GM23338 (cell line): Measurements from ENCODE around the gene PDIA2. TPM values are rescaled to one million over a fixed set of nuclear protein-coding genes. Genes with fewer than 3 reads are reported as not detected.

Source experiments
- ATAC-seq: fragments of 200-7000 bp; cut with Tn5 transposase; 3 replicates; pipeline ENCODE4 v1.9.1; 2020
- DNase-seq: peaks from one replicate; pipeline ENCODE4 v3.0.0-alpha.2; 2015; ENCODE audit warnings: low spot score
- H2AFZ ChIP-seq: fragments of 200-600 bp; sonication (generic); 2 replicates; pipeline ENCODE4 v1.8.0; 2016; ENCODE audit warnings: antibody characterized with exemption, mild to moderate bottlenecking, moderate library complexity
- H3F3A ChIP-seq: fragments of 200-600 bp; sonication (generic); replicated peaks from 2 replicates; pipeline ENCODE4 v1.8.0; 2017; ENCODE audit warnings: antibody characterized with exemption, mixed run types, low read depth
- H3K27ac ChIP-seq: fragments of 200-600 bp; sonication (generic); 2 replicates; pipeline ENCODE4 v1.6.1; 2016; ENCODE audit warnings: low read depth
- H3K27me3 ChIP-seq: fragments of 200-600 bp; sonication (generic); 2 replicates; pipeline ENCODE4 v1.8.0; 2016; ENCODE audit warnings: mild to moderate bottlenecking, mixed run types, moderate library complexity; ENCODE audit not compliant: insufficient read depth
- H3K36me3 ChIP-seq: fragments of 200-600 bp; sonication (generic); 2 replicates; pipeline ENCODE4 v1.8.0; 2016; ENCODE audit warnings: mild to moderate bottlenecking; ENCODE audit not compliant: insufficient read depth
- H3K4me1 ChIP-seq: fragments of 200-600 bp; sonication (generic); 2 replicates; pipeline ENCODE4 v1.8.0; 2016; ENCODE audit warnings: mild to moderate bottlenecking, moderate library complexity; ENCODE audit not compliant: insufficient read depth
- H3K4me2 ChIP-seq: fragments of 200-600 bp; sonication (generic); 2 replicates; pipeline ENCODE4 v1.7.1; 2017; ENCODE audit warnings: mixed run types
- H3K4me3 ChIP-seq: fragments of 200-600 bp; sonication (generic); 2 replicates; pipeline ENCODE4 v1.6.1; 2016; ENCODE audit warnings: mixed run types
- H3K79me2 ChIP-seq: fragments of 200-600 bp; sonication (generic); replicated peaks from 2 replicates; pipeline ENCODE4 v1.8.0; 2017; ENCODE audit warnings: mild to moderate bottlenecking; ENCODE audit not compliant: insufficient read depth
- H3K9me2 ChIP-seq: fragments of 200-600 bp; sonication (generic); 2 replicates; pipeline ENCODE4 v1.8.0; 2017; ENCODE audit not compliant: insufficient read depth
- H4K20me1 ChIP-seq: fragments of 200-600 bp; sonication (generic); replicated peaks from 2 replicates; pipeline ENCODE4 v1.8.0; 2017; ENCODE audit warnings: mild to moderate bottlenecking; ENCODE audit not compliant: insufficient read depth
- H3K27ac Mint-ChIP-seq: 2 replicates; pipeline ENCODE4 v1.8.0; 2020; ENCODE audit warnings: inconsistent platforms, mild to moderate bottlenecking, moderate library complexity, mixed read lengths
- H3K27me3 Mint-ChIP-seq: 3 replicates; pipeline ENCODE4 v1.8.0; 2022; ENCODE audit warnings: low read depth, mild to moderate bottlenecking, moderate library complexity, mixed read lengths, inconsistent platforms; ENCODE audit not compliant: insufficient read depth, poor library complexity
- H3K36me3 Mint-ChIP-seq: 3 replicates; pipeline ENCODE4 v1.8.0; 2021; ENCODE audit warnings: low read depth, mild to moderate bottlenecking, inconsistent platforms, moderate library complexity, mixed read lengths
- H3K4me1 Mint-ChIP-seq: 3 replicates; pipeline ENCODE4 v1.8.0; 2020; ENCODE audit warnings: mild to moderate bottlenecking, inconsistent platforms, mixed read lengths
- H3K4me3 Mint-ChIP-seq: 3 replicates; pipeline ENCODE4 v1.8.0; 2021; ENCODE audit warnings: moderate library complexity, mild to moderate bottlenecking, inconsistent platforms, mixed read lengths
- H3K9me3 Mint-ChIP-seq: 3 replicates; pipeline ENCODE4 v1.8.0; 2020; ENCODE audit warnings: moderate library complexity, mild to moderate bottlenecking, inconsistent platforms, mixed read lengths
- CREB1 ChIP-seq: fragments of 250-450 bp; sonication (Bioruptor Pico); IDR thresholded peaks from 2 replicates; pipeline ENCODE4 v1.5.0; 2020; ENCODE audit warnings: low read depth, mild to moderate bottlenecking, moderate library complexity
- CTCF ChIP-seq, 2 experiments: fragments of 200-600 bp in 1 of 2; sonication (generic) in 1 of 2; conservative IDR thresholded peaks; 2 replicates each; pipeline versions ENCODE4 v1.5.1 to v1.6.1; 2016 to 2017; ENCODE audit warnings: antibody characterized with exemption in 2 of 2, low read depth in 2 of 2, mild to moderate bottlenecking in 2 of 2, moderate library complexity in 1 of 2
- EZH2phosphoT487 ChIP-seq: fragments of 200-600 bp; sonication (generic); IDR thresholded peaks from one replicate; pipeline ENCODE4 v1.8.1; 2018; ENCODE audit warnings: antibody characterized with exemption; ENCODE audit not compliant: unreplicated experiment
- JUNB ChIP-seq: IDR thresholded peaks from one replicate; pipeline ENCODE4 v1.6.1; 2016; ENCODE audit warnings: antibody characterized with exemption; ENCODE audit not compliant: unreplicated experiment
- NANOG ChIP-seq: IDR thresholded peaks from 2 replicates; pipeline ENCODE4 v1.6.1; 2016; ENCODE audit warnings: antibody characterized with exemption, borderline replicate concordance
- POLR2AphosphoS5 ChIP-seq: IDR thresholded peaks from 2 replicates; pipeline ENCODE4 v1.6.1; 2016; ENCODE audit warnings: antibody characterized with exemption, low read depth
- REST ChIP-seq: IDR thresholded peaks from one replicate; pipeline ENCODE4 v1.6.1; 2018; ENCODE audit warnings: antibody characterized with exemption; ENCODE audit not compliant: unreplicated experiment
- STAT1 ChIP-seq: IDR thresholded peaks from one replicate; pipeline ENCODE4 v1.6.1; 2016; ENCODE audit warnings: antibody characterized with exemption; ENCODE audit not compliant: unreplicated experiment
- ZNF114 ChIP-seq: fragments of 250-450 bp; sonication (Bioruptor Pico); IDR thresholded peaks from 2 replicates; pipeline ENCODE4 v1.5.0; 2020; ENCODE audit warnings: mild to moderate bottlenecking, moderate library complexity
- ZNF331 ChIP-seq: fragments of 250-450 bp; sonication (Bioruptor Pico); IDR thresholded peaks from 2 replicates; pipeline ENCODE4 v1.5.0; 2020; ENCODE audit warnings: low read depth, mild to moderate bottlenecking, moderate library complexity
- polyA plus RNA-seq: library from polyadenylated mRNA; unstranded; fragments of >200 nt; fragmentation: Nextera tagmentation; extraction: Ambion mirVana; gene quantifications from 2 replicates; pipeline ENCODE4 v1.2.1, GENCODE V29; 2016
- total RNA-seq: library from RNA; depleted of rRNA; stranded (reverse); fragments of >200 nt; shearing (Covaris generic); gene quantifications from 2 replicates; pipeline ENCODE4 v1.2.3, GENCODE V29; 2014
- TF ChIP-seq, protein P1 (sequence below): fragments of 250-450 bp; sonication (Bioruptor Pico); IDR thresholded peaks from 2 replicates; pipeline ENCODE4 v1.5.0; 2020; ENCODE audit warnings: mild to moderate bottlenecking, moderate library complexity

PDIA2 gene
- total and polyA plus RNA-seq, 2 experiments from 2014 or later: 0.39 to 0.87 TPM

DNA sequence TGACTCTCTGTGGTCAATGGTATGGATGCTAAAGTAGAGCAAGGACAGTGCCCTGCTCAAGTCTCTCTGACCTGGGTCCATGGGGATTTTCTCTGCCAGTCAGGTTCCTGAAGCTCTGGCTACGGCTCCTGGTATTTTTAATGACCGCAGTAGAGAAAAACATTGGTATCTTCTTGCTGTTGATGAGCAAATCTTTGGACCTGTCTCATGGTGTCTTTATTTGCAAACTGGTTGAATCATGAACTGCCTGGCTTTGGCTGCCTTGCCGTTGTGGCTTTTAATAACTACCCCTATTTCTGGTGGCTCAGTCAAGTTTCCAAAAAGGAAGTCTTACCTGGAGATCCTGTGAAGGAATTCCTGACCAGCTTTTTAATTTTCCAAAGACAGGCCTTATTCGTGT is 39.6 kb upstream of the PDIA2 start:
- H3K4me3 Mint-ChIP-seq: no peak overlapping the region
- Histone ChIP-seq H3K79me2 (peaks cover 44% of the 10 kb centered on the region), H3K27ac (peak overlapping the region; percentile 76; the same call in 1 of the 2 replicates), H4K20me1 (peaks cover 6% of the 10 kb centered on the region), H3K4me1 (no peaks in the 10 kb centered on the region), H3K4me3 (no peak overlapping the region), H3K9me2 (no peaks in the 10 kb centered on the region), H3K36me3 (no peaks in the 10 kb centered on the region), H3F3A (0 out of 2 replicates have a peak, but pooled peaks cover 8% of the 10 kb centered on the region), H2AFZ (no peak overlapping the region), H3K4me2 (no peak overlapping the region), H3K27me3 (no peaks in the 10 kb centered on the region)
- ATAC-seq (no peak), DNase-seq (no peak)
- no peaks in the 10 kb centered on the region for H3K36me3 Mint-ChIP-seq
- no peaks in the 10 kb centered on the region for H3K4me1 Mint-ChIP-seq
- no peaks in the 10 kb centered on the region for H3K9me3 Mint-ChIP-seq
- H3K27ac Mint-ChIP-seq: no peak overlapping the region
- TF ChIP-seq ZNF331 (no peak), NANOG (no peak), STAT1 (no peak), ZNF114 (CRISPR knock-in tag) (no peak), JUNB (no peak), CREB1 (CRISPR knock-in tag) (no peak), REST (no peak), CTCF (conservative IDR thresholded peaks at IDR 0.05; ENCODE audit: low read depth in 2 of 2) (no peak), POLR2AphosphoS5 (no peak), EZH2phosphoT487 (no peak)
- TF ChIP-seq, protein P1, sequence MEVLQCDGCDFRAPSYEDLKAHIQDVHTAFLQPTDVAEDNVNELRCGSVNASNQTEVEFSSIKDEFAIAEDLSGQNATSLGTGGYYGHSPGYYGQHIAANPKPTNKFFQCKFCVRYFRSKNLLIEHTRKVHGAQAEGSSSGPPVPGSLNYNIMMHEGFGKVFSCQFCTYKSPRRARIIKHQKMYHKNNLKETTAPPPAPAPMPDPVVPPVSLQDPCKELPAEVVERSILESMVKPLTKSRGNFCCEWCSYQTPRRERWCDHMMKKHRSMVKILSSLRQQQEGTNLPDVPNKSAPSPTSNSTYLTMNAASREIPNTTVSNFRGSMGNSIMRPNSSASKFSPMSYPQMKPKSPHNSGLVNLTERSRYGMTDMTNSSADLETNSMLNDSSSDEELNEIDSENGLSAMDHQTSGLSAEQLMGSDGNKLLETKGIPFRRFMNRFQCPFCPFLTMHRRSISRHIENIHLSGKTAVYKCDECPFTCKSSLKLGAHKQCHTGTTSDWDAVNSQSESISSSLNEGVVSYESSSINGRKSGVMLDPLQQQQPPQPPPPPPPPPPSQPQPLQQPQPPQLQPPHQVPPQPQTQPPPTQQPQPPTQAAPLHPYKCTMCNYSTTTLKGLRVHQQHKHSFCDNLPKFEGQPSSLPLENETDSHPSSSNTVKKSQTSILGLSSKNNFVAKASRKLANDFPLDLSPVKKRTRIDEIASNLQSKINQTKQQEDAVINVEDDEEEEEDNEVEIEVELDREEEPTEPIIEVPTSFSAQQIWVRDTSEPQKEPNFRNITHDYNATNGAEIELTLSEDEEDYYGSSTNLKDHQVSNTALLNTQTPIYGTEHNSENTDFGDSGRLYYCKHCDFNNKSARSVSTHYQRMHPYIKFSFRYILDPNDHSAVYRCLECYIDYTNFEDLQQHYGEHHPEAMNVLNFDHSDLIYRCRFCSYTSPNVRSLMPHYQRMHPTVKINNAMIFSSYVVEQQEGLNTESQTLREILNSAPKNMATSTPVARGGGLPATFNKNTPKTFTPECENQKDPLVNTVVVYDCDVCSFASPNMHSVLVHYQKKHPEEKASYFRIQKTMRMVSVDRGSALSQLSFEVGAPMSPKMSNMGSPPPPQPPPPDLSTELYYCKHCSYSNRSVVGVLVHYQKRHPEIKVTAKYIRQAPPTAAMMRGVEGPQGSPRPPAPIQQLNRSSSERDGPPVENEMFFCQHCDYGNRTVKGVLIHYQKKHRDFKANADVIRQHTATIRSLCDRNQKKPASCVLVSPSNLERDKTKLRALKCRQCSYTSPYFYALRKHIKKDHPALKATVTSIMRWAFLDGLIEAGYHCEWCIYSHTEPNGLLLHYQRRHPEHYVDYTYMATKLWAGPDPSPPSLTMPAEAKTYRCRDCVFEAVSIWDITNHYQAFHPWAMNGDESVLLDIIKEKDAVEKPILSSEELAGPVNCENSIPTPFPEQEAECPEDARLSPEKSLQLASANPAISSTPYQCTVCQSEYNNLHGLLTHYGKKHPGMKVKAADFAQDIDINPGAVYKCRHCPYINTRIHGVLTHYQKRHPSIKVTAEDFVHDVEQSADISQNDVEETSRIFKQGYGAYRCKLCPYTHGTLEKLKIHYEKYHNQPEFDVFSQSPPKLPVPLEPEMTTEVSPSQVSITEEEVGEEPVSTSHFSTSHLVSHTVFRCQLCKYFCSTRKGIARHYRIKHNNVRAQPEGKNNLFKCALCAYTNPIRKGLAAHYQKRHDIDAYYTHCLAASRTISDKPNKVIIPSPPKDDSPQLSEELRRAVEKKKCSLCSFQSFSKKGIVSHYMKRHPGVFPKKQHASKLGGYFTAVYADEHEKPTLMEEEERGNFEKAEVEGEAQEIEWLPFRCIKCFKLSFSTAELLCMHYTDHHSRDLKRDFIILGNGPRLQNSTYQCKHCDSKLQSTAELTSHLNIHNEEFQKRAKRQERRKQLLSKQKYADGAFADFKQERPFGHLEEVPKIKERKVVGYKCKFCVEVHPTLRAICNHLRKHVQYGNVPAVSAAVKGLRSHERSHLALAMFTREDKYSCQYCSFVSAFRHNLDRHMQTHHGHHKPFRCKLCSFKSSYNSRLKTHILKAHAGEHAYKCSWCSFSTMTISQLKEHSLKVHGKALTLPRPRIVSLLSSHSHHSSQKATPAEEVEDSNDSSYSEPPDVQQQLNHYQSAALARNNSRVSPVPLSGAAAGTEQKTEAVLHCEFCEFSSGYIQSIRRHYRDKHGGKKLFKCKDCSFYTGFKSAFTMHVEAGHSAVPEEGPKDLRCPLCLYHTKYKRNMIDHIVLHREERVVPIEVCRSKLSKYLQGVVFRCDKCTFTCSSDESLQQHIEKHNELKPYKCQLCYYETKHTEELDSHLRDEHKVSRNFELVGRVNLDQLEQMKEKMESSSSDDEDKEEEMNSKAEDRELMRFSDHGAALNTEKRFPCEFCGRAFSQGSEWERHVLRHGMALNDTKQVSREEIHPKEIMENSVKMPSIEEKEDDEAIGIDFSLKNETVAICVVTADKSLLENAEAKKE: no peak
- H3K27me3 Mint-ChIP-seq: peaks cover 11% of the 10 kb centered on the region
